Naive B cell (primary cell): ENCODE results near the gene PTK6. TPM values are rescaled to one million over a fixed set of nuclear protein-coding genes. Genes with fewer than 3 reads are reported as not detected.
"Not testable (repeated sequence)": the region's sequence is repeated elsewhere in the genome, so short reads cannot be mapped to it uniquely, and the experiment has no call there.

Source experiments
- ATAC-seq, 2 donors: fragments of 150-1000 bp; cut with Tn5 transposase; 2 replicates each; pipeline ENCODE4 v1.10.0; 2021; ENCODE audit warnings: low read depth in 2 of 2, mild to moderate bottlenecking in 2 of 2, moderate library complexity in 2 of 2
- DNase-seq: peaks from one replicate; pipeline ENCODE4 v3.0.0; 2022
- H3K27ac Mint-ChIP-seq, 6 donors: one replicate each; pipeline ENCODE4 v1.8.0; 2020 to 2022; ENCODE audit warnings: mild to moderate bottlenecking in 6 of 6, mixed read lengths in 6 of 6, moderate library complexity in 5 of 6, inconsistent platforms in 2 of 6
- H3K27me3 Mint-ChIP-seq, 3 donors: one replicate each; pipeline ENCODE4 v1.8.0; 2021 to 2022; ENCODE audit warnings: mixed read lengths in 3 of 3, mild to moderate bottlenecking in 1 of 3
- H3K36me3 Mint-ChIP-seq, 2 donors: one replicate each; pipeline ENCODE4 v1.8.0; 2020 to 2022; ENCODE audit warnings: mixed read lengths in 2 of 2, inconsistent platforms in 1 of 2, mild to moderate bottlenecking in 1 of 2
- H3K4me1 Mint-ChIP-seq, 3 donors: one replicate each; pipeline ENCODE4 v1.8.0; 2020 to 2022; ENCODE audit warnings: mixed read lengths in 3 of 3, inconsistent platforms in 1 of 3, mild to moderate bottlenecking in 1 of 3, moderate library complexity in 1 of 3
- H3K4me3 Mint-ChIP-seq, 8 donors: one replicate each; pipeline ENCODE4 v1.8.0; 2020 to 2022; ENCODE audit warnings: mild to moderate bottlenecking in 8 of 8, mixed read lengths in 8 of 8, moderate library complexity in 8 of 8, inconsistent platforms in 2 of 8
- H3K9me3 Mint-ChIP-seq, 7 donors: one replicate each; pipeline ENCODE4 v1.8.0; 2020 to 2022; ENCODE audit warnings: mixed read lengths in 7 of 7, mild to moderate bottlenecking in 5 of 7, inconsistent platforms in 2 of 7, moderate library complexity in 1 of 7
- polyA plus RNA-seq, 6 donors: library from polyadenylated mRNA; unstranded; fragments of 300-500 nt; fragmentation: Illumina TruSeq; gene quantifications; one replicate each; pipeline ENCODE4 v1.2.3, GENCODE V29; 2021; ENCODE audit warnings: low read depth in 6 of 6

PTK6 gene
- polyA plus RNA-seq, 6 donors from 2014 or later = 0.10 to 1.3 (median 0.51) TPM

- no peaks in the 10 kb centered on the region for H3K9me3 Mint-ChIP-seq
- no peaks in the 10 kb centered on the region for H3K36me3 Mint-ChIP-seq
- peak within 1 kb of the TSS; percentile 74 to 93 (median 87) for H3K4me3 Mint-ChIP-seq
- H3K27me3 Mint-ChIP-seq = no peaks in the 10 kb centered on the region
- peak; percentile 63 for DNase-seq
- peaks cover 10 to 15% (median 13%) of the 10 kb centered on the region in 3 donors for H3K4me1 Mint-ChIP-seq
- peak within 1 kb of the TSS in 5 of 6 donors; percentile 80 to 96 (median 90) for H3K27ac Mint-ChIP-seq
- peak; percentile 94 to 95 for ATAC-seq
Observed at GRCh38 chr20:63574156-63574828, 37.1 kb upstream of the PTK6 start, which contains the start of gene HELZ2. HELZ2 (minus strand) TSS chr20:63574239; CDS start chr20:63572385, 1,854 bp downstream.

DNA sequence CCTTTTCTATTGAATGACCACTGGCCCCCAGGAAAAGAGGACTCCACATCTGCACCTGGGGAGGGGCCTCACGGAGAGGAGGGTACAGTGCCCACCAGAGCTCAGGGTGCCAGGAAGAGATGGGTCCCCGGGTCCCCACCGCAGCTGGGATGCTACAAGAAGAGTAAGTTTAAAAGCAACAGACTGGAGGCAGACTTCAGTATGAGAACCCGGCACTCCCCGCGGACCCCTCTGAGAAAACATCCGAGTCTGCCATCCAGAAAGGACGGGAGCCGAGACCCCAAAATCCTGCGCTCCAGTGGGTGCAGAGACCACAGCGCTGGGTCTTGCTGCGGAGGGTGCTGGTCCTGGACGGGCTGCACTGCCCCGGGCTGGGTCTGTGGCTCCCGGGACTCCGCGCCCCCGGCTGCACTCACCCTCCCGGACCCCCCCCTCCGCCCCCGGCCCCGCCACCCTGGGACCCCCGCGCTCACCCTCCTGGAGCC lies 36.5 kb upstream of the PTK6 start:
- peak overlapping the region in 5 of 6 donors; percentile 44 to 96 (median 88) for H3K27ac Mint-ChIP-seq

DNA sequence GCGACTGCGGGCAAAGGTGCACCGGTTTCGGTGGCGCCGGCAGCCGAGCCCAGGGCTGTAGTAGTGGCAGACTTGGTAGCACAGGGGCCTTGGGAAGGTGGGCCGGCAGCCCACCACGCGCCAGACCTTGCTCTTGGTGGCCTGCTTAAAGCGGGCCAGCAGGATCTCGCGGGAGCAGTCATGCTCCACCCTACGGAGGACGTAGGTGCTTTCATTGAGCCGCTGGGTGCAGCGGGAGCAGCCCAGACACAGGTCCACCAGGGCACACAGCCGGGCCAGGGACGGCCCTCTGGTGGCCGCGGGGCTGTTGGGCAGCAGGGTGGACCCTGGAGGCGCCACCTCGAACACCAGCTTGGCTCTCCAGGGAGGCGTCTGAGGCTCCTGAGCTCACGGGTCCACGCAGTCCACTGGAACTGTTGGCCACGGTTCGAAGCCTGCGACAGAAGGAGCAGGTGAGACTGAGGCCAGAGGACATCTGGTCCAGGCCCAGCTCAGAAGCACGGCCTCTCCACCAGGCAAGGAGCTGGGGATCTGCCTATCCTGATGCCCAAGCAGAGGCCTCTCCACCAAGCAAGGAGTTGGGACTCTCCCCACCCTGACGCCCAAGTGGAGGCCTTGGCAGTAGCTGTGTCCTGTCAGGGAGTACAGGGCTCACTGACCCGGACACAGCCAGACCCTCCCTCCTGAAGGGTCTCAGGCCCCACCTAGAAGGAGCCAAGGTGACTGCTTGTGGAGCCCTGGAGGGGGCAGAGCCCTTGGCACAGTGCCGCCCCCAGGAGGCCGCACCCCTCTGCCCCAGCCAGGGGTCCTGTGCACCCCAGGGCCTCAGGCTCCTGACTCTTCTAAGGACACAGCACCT lies 35.8 kb upstream of the PTK6 start:
- H3K4me3 Mint-ChIP-seq = peak overlapping the region; percentile 74 to 93 (median 87)
- peak overlapping the region in 5 of 6 donors; percentile 44 to 96 (median 88) for H3K27ac Mint-ChIP-seq
- DNase-seq = no peak
- no peaks in the 10 kb centered on the region for H3K27me3 Mint-ChIP-seq
- H3K9me3 Mint-ChIP-seq = no peaks in the 10 kb centered on the region
- H3K4me1 Mint-ChIP-seq = peaks cover 16 to 22% (median 21%) of the 10 kb centered on the region in 3 donors
- no peak for ATAC-seq
- H3K36me3 Mint-ChIP-seq = no peaks in the 10 kb centered on the region

More for the DNA sequence above, 36.5 kb upstream of the PTK6 start:
- Mint-ChIP-seq H3K27me3 (no peaks in the 10 kb centered on the region), H3K4me3 (peak overlapping the region; percentile 74 to 93 (median 87)), H3K4me1 (peaks cover 13 to 19% (median 18%) of the 10 kb centered on the region in 3 donors), H3K9me3 (no peaks in the 10 kb centered on the region), H3K36me3 (no peaks in the 10 kb centered on the region)
- ATAC-seq (peak; percentile 22 to 44), DNase-seq (no peak)

GRCh38 chr20:63572071-63572787 lies 35.1 kb upstream of the PTK6 start:
- Mint-ChIP-seq H3K27me3 (no peaks in the 10 kb centered on the region), H3K9me3 (no peaks in the 10 kb centered on the region), H3K27ac (no peak overlapping the region), H3K4me3 (peak overlapping the region in 2 of 8 donors; percentile 25 to 87), H3K4me1 (peaks cover 24 to 30% (median 29%) of the 10 kb centered on the region in 3 donors), H3K36me3 (no peaks in the 10 kb centered on the region)
- DNase-seq (no peak), ATAC-seq (no peak)

DNA sequence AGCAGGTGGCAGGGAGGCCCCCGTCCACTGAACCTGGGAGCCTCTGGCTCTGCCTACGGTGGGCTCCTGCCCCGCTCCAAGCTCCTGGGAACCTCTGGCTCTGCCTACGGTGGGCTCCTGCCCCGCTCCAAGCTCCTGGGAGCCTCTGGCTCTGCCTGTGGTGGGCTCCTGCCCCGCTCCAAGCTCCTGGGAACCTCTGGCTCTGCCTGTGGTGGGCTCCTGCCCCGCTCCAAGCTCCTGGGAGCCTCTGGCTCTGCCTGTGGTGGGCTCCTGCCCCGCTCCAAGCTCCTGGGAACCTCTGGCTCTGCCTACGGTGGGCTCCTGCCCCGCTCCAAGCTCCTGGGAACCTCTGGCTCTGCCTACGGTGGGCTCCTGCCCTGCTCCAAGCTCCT lies 33.9 kb upstream of the PTK6 start:
- not testable (repeated sequence) for H3K27ac Mint-ChIP-seq, ATAC-seq, DNase-seq, H3K27me3 Mint-ChIP-seq, H3K4me3 Mint-ChIP-seq, H3K9me3 Mint-ChIP-seq, H3K36me3 Mint-ChIP-seq
- H3K4me1 Mint-ChIP-seq = peaks cover 26 to 35% (median 28%) of the 10 kb centered on the region in 3 donors

DNA sequence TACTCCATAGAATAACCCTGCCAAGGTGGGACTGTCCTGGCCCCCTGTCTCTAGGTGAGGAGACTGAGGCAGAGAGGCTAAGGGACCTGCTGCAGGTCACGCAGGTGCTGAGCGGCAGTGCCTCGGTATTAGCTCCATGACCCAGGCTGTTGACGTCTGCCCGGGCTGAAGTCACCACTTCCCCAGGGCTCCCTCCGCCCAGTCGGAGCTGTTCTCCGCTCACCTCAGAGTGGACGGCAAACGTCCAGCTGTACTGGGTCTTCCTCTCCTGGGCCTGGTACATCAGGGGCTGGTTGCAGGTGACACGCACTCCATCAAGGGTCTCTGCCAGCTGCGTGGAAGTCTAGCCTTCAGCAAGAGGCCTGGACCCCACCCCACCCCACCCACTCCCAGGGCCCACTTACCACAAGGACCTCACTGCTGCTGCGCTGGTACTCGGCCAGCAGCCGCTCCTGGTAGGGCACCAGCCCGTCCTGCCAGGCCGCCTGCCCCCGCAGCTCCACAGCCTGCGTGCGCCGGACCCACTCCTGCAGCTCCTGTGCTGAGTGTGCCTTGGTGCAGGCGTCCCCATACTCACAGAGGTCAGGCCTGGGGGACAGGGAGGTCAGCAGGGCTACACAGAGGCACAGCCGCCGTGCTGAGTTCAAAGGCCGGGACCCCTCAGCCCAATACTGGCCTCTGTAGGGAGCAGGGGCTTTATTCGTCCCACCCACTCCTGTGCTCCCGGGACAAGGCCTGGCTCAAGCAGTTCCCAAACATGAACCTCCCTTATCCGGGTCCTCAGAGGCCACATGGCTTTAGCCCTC lies 33.3 kb upstream of the PTK6 start:
- Mint-ChIP-seq H3K9me3 (no peaks in the 10 kb centered on the region), H3K36me3 (no peaks in the 10 kb centered on the region), H3K27me3 (no peaks in the 10 kb centered on the region), H3K4me3 (peak overlapping the region in 6 of 8 donors; percentile 41 to 85 (median 52)), H3K4me1 (peaks cover 26 to 35% (median 28%) of the 10 kb centered on the region in 3 donors), H3K27ac (peak overlapping the region in 1 of 6 donors; percentile 38)
- DNase-seq = no peak
- ATAC-seq = no peak

DNA sequence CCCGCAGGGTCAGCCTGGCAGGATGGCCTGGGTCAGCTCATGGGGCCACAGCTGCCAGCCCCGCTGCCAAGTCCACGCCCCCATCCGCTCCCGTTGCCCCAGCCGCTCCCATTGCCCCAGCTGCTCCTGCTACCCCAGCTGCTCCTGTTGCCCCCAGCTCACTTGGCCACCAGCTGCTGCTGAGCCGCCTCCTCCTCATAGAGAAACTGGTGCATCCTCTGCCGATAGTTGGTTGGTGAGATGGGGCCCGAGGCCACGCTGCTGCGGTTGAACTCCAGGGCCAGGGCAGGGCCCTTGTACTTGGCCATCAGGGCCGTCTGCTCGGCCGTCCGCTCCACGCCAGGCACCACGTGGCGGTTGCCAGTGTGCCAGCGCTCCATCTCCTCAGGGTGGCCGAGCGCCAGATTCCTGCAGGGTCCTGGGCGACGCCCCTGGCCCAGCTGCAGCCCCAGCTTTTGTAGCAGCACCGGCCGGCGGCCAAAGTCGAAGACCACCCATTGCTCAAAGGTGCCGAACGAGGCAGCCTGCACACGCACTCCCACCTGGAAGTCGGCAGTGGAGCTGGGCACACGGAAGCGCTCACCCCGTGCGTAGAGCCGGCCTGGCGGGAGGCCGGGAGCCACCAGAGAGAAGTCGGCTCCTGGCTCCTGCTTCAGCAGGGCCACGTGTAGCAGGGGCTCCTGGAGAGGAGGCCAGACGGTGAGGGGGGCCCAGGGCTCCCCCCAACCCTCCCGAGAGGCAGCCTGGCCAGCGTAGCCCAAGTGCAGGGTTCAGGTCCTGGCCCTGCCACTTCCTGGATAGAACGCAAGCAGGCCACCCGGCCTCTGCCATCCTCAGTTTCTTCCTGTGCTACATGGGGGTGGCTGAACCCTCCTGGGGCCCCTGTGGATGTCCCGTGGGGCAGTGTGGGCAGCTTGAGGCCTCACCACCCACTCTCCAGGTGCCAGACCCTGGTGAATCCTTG lies 32.1 kb upstream of the PTK6 start:
- no peaks in the 10 kb centered on the region for H3K27me3 Mint-ChIP-seq
- peak overlapping the region in 2 of 6 donors; percentile 67 to 76 for H3K27ac Mint-ChIP-seq
- no peaks in the 10 kb centered on the region for H3K36me3 Mint-ChIP-seq
- H3K4me1 Mint-ChIP-seq = peaks cover 22 to 35% (median 28%) of the 10 kb centered on the region in 3 donors
- no peaks in the 10 kb centered on the region for H3K9me3 Mint-ChIP-seq
- H3K4me3 Mint-ChIP-seq = peak overlapping the region; percentile 52 to 93 (median 82)
- DNase-seq = no peak
- no peak for ATAC-seq

- Mint-ChIP-seq H3K4me3 (peak overlapping the region; percentile 84 to 93 (median 88)), H3K36me3 (no peaks in the 10 kb centered on the region), H3K4me1 (peaks cover 20 to 31% (median 22%) of the 10 kb centered on the region in 3 donors), H3K27ac (peak overlapping the region; percentile 66 to 92 (median 82)), H3K27me3 (no peaks in the 10 kb centered on the region), H3K9me3 (no peaks in the 10 kb centered on the region)
- DNase-seq (no peak), ATAC-seq (peak; percentile 3 to 8)
Observed at GRCh38 chr20:63568170-63568981, 31.2 kb upstream of the PTK6 start.

DNA sequence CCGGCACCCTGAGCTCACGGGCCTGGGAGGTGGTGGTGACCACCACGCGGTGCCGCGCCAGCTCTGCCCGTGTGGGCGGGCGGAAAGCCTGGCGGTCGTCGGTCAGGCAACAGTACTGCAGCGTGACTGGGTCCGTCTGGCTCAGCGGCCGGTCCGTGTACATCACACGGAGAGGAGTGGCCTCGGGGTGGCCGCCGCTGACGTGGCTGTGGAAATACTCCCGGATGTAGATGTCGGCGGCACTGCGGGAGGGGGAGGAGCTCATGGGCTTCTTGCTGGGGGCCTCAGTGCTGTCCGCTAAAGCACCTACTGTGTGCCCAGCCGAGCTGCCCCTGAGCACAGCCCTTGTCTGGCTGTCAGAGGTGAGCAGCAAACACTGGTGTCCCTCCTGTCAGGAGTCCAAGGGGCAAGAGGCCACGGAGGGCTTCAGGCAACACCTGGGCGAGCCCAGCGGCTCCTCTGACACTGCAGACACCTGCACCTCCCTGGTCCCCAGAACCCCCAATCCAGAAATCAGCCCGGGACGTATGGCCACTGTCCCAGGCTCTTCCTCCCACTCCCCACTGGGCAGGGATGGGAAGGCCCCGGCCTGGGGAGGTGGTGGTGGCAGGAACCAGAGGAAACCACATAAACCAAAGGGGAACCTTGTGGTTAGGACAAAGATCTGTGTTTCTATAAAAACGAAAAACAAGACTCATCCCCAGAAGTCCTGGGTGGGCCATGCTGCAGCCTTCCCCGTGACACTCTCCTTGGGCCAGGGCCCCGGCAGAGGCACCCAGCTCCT lies 30.4 kb upstream of the PTK6 start:
- H3K27ac Mint-ChIP-seq = peak overlapping the region; percentile 66 to 92 (median 82)
- ATAC-seq (peak; percentile 79 to 82), DNase-seq (peak; percentile 76)
- H3K9me3 Mint-ChIP-seq = no peaks in the 10 kb centered on the region
- no peaks in the 10 kb centered on the region for H3K27me3 Mint-ChIP-seq
- peaks cover 20 to 30% (median 22%) of the 10 kb centered on the region in 3 donors for H3K4me1 Mint-ChIP-seq
- no peaks in the 10 kb centered on the region for H3K36me3 Mint-ChIP-seq
- peak overlapping the region; percentile 84 to 93 (median 88) for H3K4me3 Mint-ChIP-seq

DNA sequence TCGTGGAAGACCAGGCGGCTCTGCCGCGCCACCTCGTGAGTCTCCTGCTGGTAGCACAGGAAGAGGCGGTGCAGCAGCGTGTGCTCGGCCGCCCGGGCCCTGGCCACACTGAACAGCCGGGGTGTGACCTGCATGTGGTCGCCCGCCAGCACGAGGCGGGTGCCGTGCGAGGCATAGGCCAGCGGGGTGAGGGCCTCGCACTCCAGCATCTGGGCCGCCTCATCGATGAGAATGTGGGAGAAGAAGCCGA lies 29.9 kb upstream of the PTK6 start:
- peak overlapping the region in 2 of 6 donors; percentile 76 to 88 for H3K27ac Mint-ChIP-seq
- H3K27me3 Mint-ChIP-seq = no peaks in the 10 kb centered on the region
- no peaks in the 10 kb centered on the region for H3K9me3 Mint-ChIP-seq
- ATAC-seq (peak; percentile 7 to 12), DNase-seq (peak; percentile 35)
- H3K4me1 Mint-ChIP-seq = peaks cover 20 to 30% (median 22%) of the 10 kb centered on the region in 3 donors
- H3K4me3 Mint-ChIP-seq = peak overlapping the region in 7 of 8 donors; percentile 39 to 93 (median 85)
- no peaks in the 10 kb centered on the region for H3K36me3 Mint-ChIP-seq
